H9 (cell line): Measurements from ENCODE around the gene TCFL5. TPM values are rescaled to one million over a fixed set of nuclear protein-coding genes. Genes with fewer than 3 reads are reported as not detected.

Experiments
- DNase-seq: peaks from one replicate; pipeline ENCODE4 v3.0.0-alpha.2; 2017
- H2AFZ ChIP-seq: one replicate; pipeline ENCODE4 v1.6.1; 2013; ENCODE audit warnings: mild to moderate bottlenecking, low read length, control low read depth, moderate library complexity
- H2AK5ac ChIP-seq: 2 replicates; pipeline ENCODE4 v1.6.1; 2013; ENCODE audit warnings: low read length, control low read depth, mixed read lengths; ENCODE audit not compliant: insufficient read length
- H2BK120ac ChIP-seq: one replicate; pipeline ENCODE4 v1.6.1; 2013; ENCODE audit warnings: low read depth, mild to moderate bottlenecking, low read length, control low read depth, inconsistent platforms; ENCODE audit not compliant: poor library complexity, severe bottlenecking
- H2BK12ac ChIP-seq: 2 replicates; pipeline ENCODE4 v1.6.1; 2013; ENCODE audit warnings: low read length, control low read depth, mixed read lengths, low read depth; ENCODE audit not compliant: insufficient read length
- H2BK15ac ChIP-seq: 2 replicates; pipeline ENCODE4 v1.6.1; 2013; ENCODE audit warnings: low read depth, low read length, control low read depth
- H2BK20ac ChIP-seq: one replicate; pipeline ENCODE4 v1.6.1; 2013; ENCODE audit warnings: low read depth, mild to moderate bottlenecking, low read length, control low read depth, inconsistent platforms; ENCODE audit not compliant: poor library complexity, severe bottlenecking
- H2BK5ac ChIP-seq: 2 replicates; pipeline ENCODE4 v1.6.1; 2013; ENCODE audit warnings: low read length, control low read depth, mixed read lengths; ENCODE audit not compliant: insufficient read length
- H3K14ac ChIP-seq: 2 replicates; pipeline ENCODE4 v1.6.1; 2013; ENCODE audit warnings: low read length, control low read depth; ENCODE audit not compliant: insufficient read depth
- H3K18ac ChIP-seq: 2 replicates; pipeline ENCODE4 v1.6.1; 2013; ENCODE audit warnings: low read depth, mild to moderate bottlenecking, mixed read lengths, low read length, control low read depth; ENCODE audit not compliant: insufficient read length
- H3K23ac ChIP-seq: 2 replicates; pipeline ENCODE4 v1.6.1; 2013; ENCODE audit warnings: low read length, control low read depth, mixed read lengths, low read depth; ENCODE audit not compliant: insufficient read length
- H3K23me2 ChIP-seq: 2 replicates; pipeline ENCODE4 v1.6.1; 2013; ENCODE audit warnings: low read depth, mild to moderate bottlenecking, mixed read lengths, low read length, control low read depth; ENCODE audit not compliant: insufficient read length, poor library complexity, severe bottlenecking
- H3K27ac ChIP-seq: 2 replicates; pipeline ENCODE4 v1.5.1; 2013; ENCODE audit warnings: low read length, control low read depth, mixed read lengths, low read depth; ENCODE audit not compliant: insufficient read length
- H3K27me3 ChIP-seq: 2 replicates; pipeline ENCODE4 v1.6.1; 2013; ENCODE audit warnings: low read length, control low read depth, inconsistent platforms; ENCODE audit not compliant: insufficient read depth
- H3K4ac ChIP-seq: 2 replicates; pipeline ENCODE4 v1.6.1; 2013; ENCODE audit warnings: low read depth, mild to moderate bottlenecking, control low read depth, inconsistent platforms, low read length, moderate library complexity
- H3K4me1 ChIP-seq: 2 replicates; pipeline ENCODE4 v1.6.1; 2013; ENCODE audit warnings: low read length, control low read depth, inconsistent platforms; ENCODE audit not compliant: insufficient read depth
- H3K4me2 ChIP-seq: 2 replicates; pipeline ENCODE4 v1.6.1; 2013; ENCODE audit warnings: low read length, control low read depth, mixed read lengths; ENCODE audit not compliant: insufficient read length, insufficient read depth
- H3K56ac ChIP-seq: 2 replicates; pipeline ENCODE4 v1.6.1; 2013; ENCODE audit warnings: low read depth, mild to moderate bottlenecking, mixed read lengths, low read length, control low read depth; ENCODE audit not compliant: insufficient read length
- H3K79me1 ChIP-seq: 2 replicates; pipeline ENCODE4 v1.6.1; 2013; ENCODE audit warnings: low read depth, mild to moderate bottlenecking, moderate library complexity, low read length, control low read depth, inconsistent platforms; ENCODE audit not compliant: insufficient read depth, poor library complexity, severe bottlenecking
- H3K79me2 ChIP-seq: 2 replicates; pipeline ENCODE4 v1.6.1; 2013; ENCODE audit warnings: low read length, control low read depth, inconsistent platforms; ENCODE audit not compliant: insufficient read depth
- H3K9ac ChIP-seq: 2 replicates; pipeline ENCODE4 v1.6.1; 2013; ENCODE audit warnings: low read length, control low read depth, mixed read lengths; ENCODE audit not compliant: insufficient read length; ENCODE audit errors: extremely low read depth
- H3K9me3 ChIP-seq: one replicate; pipeline ENCODE4 v1.6.1; 2013; ENCODE audit warnings: low read depth, low read length, inconsistent platforms; ENCODE audit not compliant: control insufficient read depth
- H3T11ph ChIP-seq: one replicate; pipeline ENCODE4 v1.6.1; 2013; ENCODE audit warnings: mild to moderate bottlenecking, low read length, control low read depth, inconsistent platforms
- H4K20me1 ChIP-seq: one replicate; pipeline ENCODE4 v1.6.1; 2013; ENCODE audit not compliant: control insufficient read depth, insufficient read length, insufficient read depth
- H4K5ac ChIP-seq: 2 replicates; pipeline ENCODE4 v1.6.1; 2013; ENCODE audit warnings: low read depth, mild to moderate bottlenecking, mixed read lengths, low read length, control low read depth; ENCODE audit not compliant: insufficient read length
- H4K8ac ChIP-seq: replicated peaks from 2 replicates; pipeline ENCODE4 v1.6.1; 2013; ENCODE audit warnings: low read length, control low read depth, mixed read lengths, low read depth; ENCODE audit not compliant: insufficient read length
- H4K91ac ChIP-seq: 2 replicates; pipeline ENCODE4 v1.6.1; 2013; ENCODE audit warnings: low read depth, mild to moderate bottlenecking, moderate library complexity, mixed read lengths, low read length, control low read depth; ENCODE audit not compliant: insufficient read length
- H3K27ac Mint-ChIP-seq, 3 experiments: 2 replicates in 2 of 3; 3 replicates in 1 of 3; pipeline ENCODE4 v1.8.0; 2020 to 2021; ENCODE audit warnings: mixed read lengths in 3 of 3, mild to moderate bottlenecking in 1 of 3, moderate library complexity in 1 of 3
- H3K27me3 Mint-ChIP-seq: 2 replicates; pipeline ENCODE4 v1.8.0; 2021; ENCODE audit warnings: low read depth, mild to moderate bottlenecking, moderate library complexity, mixed read lengths
- H3K36me3 Mint-ChIP-seq, 3 experiments: 2 replicates in 2 of 3; 3 replicates in 1 of 3; pipeline ENCODE4 v1.8.0; 2020 to 2021; ENCODE audit warnings: low read depth in 3 of 3, mixed read lengths in 3 of 3; ENCODE audit not compliant: insufficient read depth in 1 of 3
- H3K4me1 Mint-ChIP-seq, 2 experiments: 2 replicates each; pipeline ENCODE4 v1.8.0; 2020; ENCODE audit warnings: mixed read lengths in 2 of 2
- H3K4me3 Mint-ChIP-seq, 2 experiments: 2 replicates in 1 of 2; 3 replicates in 1 of 2; pipeline ENCODE4 v1.8.0; 2020 to 2021; ENCODE audit warnings: mild to moderate bottlenecking in 2 of 2, mixed read lengths in 2 of 2, moderate library complexity in 1 of 2
- H3K9me3 Mint-ChIP-seq, 2 experiments: 2 replicates in 1 of 2; 3 replicates in 1 of 2; pipeline ENCODE4 v1.8.0; 2020; ENCODE audit warnings: mild to moderate bottlenecking in 2 of 2, mixed read lengths in 2 of 2, moderate library complexity in 1 of 2
- CTCF ChIP-seq: fragments of 200-600 bp; sonication (generic); conservative IDR thresholded peaks from 3 replicates; pipeline ENCODE4 v1.8.0; 2021; ENCODE audit warnings: antibody characterized with exemption, mild to moderate bottlenecking
- WGBS: extraction: QIAGEN DNeasy Blood & Tissue Kit; methylation state at CpG from one replicate; pipeline ENCODE4 v1.1.7; 2013; ENCODE audit warnings: missing lambda C conversion rate, low lambda C conversion rate, mixed read lengths; ENCODE audit not compliant: insufficient read length; ENCODE audit errors: extremely low coverage; 5-methylcytosine and 5-hydroxymethylcytosine counted together
- total RNA-seq: library from RNA; stranded (reverse); gene quantifications from 2 replicates; pipeline ENCODE4 v1.2.1, GENCODE V29; 2021

Gene TCFL5
- total RNA-seq, 1 experiment from 2014 or later, result 16.4 TPM

- peaks cover 10 to 16% of the 10 kb centered on the region in 2 experiments for H3K4me1 Mint-ChIP-seq
- no peaks in the 10 kb centered on the region for H3K79me1 ChIP-seq
- peak overlapping the region; percentile 69 to 78 for H3K4me3 Mint-ChIP-seq
- H3K9me3 Mint-ChIP-seq, result no peaks in the 10 kb centered on the region
- H3K27ac Mint-ChIP-seq, result no peak overlapping the region; a peak in 1 of 7 replicates
- no peak overlapping the region for H3K27ac ChIP-seq
- H2BK12ac ChIP-seq, result no peak overlapping the region
- H3K27me3 ChIP-seq, result no peaks in the 10 kb centered on the region
- H3K18ac ChIP-seq, result no peak overlapping the region
- no peak overlapping the region for H4K91ac ChIP-seq
- no peaks in the 10 kb centered on the region; the same call in 1 of the 2 replicates for H3K4me1 ChIP-seq
- H2BK5ac ChIP-seq, result no peak overlapping the region
- no peaks in the 10 kb centered on the region for H3K9me3 ChIP-seq
- no peaks in the 10 kb centered on the region for H3K79me2 ChIP-seq
- no peaks in the 10 kb centered on the region for H4K20me1 ChIP-seq
- no peak overlapping the region for H4K5ac ChIP-seq
- peaks cover 4 to 23% (median 21%) of the 10 kb centered on the region in 3 experiments; a peak in 6 of 7 replicates for H3K36me3 Mint-ChIP-seq
- H3K4me2 ChIP-seq, result peak overlapping the region; percentile 53
- no peak overlapping the region for H2AFZ ChIP-seq
- no CpG with 5 or more reads among the region's 25 CpGs for WGBS
- no peak overlapping the region for H4K8ac ChIP-seq
- H3K4ac ChIP-seq, result no peak overlapping the region
- H2BK15ac ChIP-seq, result no peak overlapping the region
- no peak overlapping the region for H3T11ph ChIP-seq
- no peaks in the 10 kb centered on the region for H3K23me2 ChIP-seq
- H3K9ac ChIP-seq, result no peak overlapping the region
- H2BK20ac ChIP-seq, result no peak overlapping the region
- no peak overlapping the region for H2BK120ac ChIP-seq
- no peak overlapping the region for H3K56ac ChIP-seq
- no peak overlapping the region for H3K23ac ChIP-seq
- DNase-seq, result no peak
- peaks cover 19% of the 10 kb centered on the region for H3K27me3 Mint-ChIP-seq
- no peak overlapping the region for H2AK5ac ChIP-seq
- no peak overlapping the region; the same call in 1 of the 2 replicates for H3K14ac ChIP-seq
- TF ChIP-seq CTCF, result no peak
These were observed 55.8 kb downstream of the TCFL5 start for GRCh38 chr20:62805711-62806382.
